Adipose tissue (tissue), 3 donors: ENCODE results near the gene BCL2L1. TPM values are rescaled to one million over a fixed set of nuclear protein-coding genes. Genes with fewer than 3 reads are reported as not detected.
"Not testable (repeated sequence)": the region's sequence is repeated elsewhere in the genome, so short reads cannot be mapped to it uniquely, and the experiment has no call there.

Source experiments
- H3K27ac ChIP-seq: one replicate; pipeline ENCODE4 v1.5.1; 2013; ENCODE audit warnings: low read depth, low read length
- WGBS, 3 donors: extraction: QIAGEN DNeasy Blood & Tissue Kit; methylation state at CpG; one replicate each; pipeline ENCODE4 v1.1.7; 2013; 5-methylcytosine and 5-hydroxymethylcytosine counted together
- polyA plus RNA-seq, 3 donors: library from polyadenylated mRNA; stranded (reverse); fragments of 200-250 nt; gene quantifications; one replicate each; pipeline ENCODE4 v1.2.3, GENCODE V29; 2013
- donor health status: healthy with polysubstance abuse.
- donor health status: Bipolar disorder and iron deficiency.
- donor health status: healthy.

Gene BCL2L1
- polyA plus RNA-seq, 3 donors: 30.8 to 64.4 (median 63.7) TPM

- not testable (repeated sequence) for H3K27ac ChIP-seq
- WGBS, 3 donors: 98 to 100% (median 98%) methylated on average over 2 of the region's 2 CpGs
Observed at GRCh38 chr20:31668944-31669343, 53.7 kb downstream of the BCL2L1 start.

- 59 to 81% (median 65%) methylated on average over 15 of the region's 15 CpGs for WGBS, 3 donors
Observed at GRCh38 chr20:31667315-31668285, 55.1 kb downstream of the BCL2L1 start.

GRCh38 chr20:31666258-31667042, 56.2 kb downstream of the BCL2L1 start:
- no peak overlapping the region for H3K27ac ChIP-seq
- 49 to 61% (median 56%) methylated on average over 7 of the region's 7 CpGs for WGBS, 3 donors

More at GRCh38 chr20:31667315-31668285, 55.1 kb downstream of the BCL2L1 start:
- H3K27ac ChIP-seq: no peak overlapping the region

- 95 to 99% (median 95%) methylated on average over 10 of the region's 10 CpGs for WGBS, 3 donors
Observed at GRCh38 chr20:31665753-31666152, 56.9 kb downstream of the BCL2L1 start.

GRCh38 chr20:31664696-31665354, 57.8 kb downstream of the BCL2L1 start:
- no peak overlapping the region for H3K27ac ChIP-seq
- 47 to 63% (median 62%) methylated on average over 2 of the region's 2 CpGs for WGBS, 3 donors

More at GRCh38 chr20:31665753-31666152, 56.9 kb downstream of the BCL2L1 start:
- H3K27ac ChIP-seq: no peak overlapping the region

- H3K27ac ChIP-seq: no peak overlapping the region
- 37 to 68% (median 55%) methylated on average over 11 of the region's 11 CpGs for WGBS, 3 donors
Observed at GRCh38 chr20:31663838-31664695, 58.6 kb downstream of the BCL2L1 start.

GRCh38 chr20:31663524-31663837, 59.2 kb downstream of the BCL2L1 start:
- H3K27ac ChIP-seq: no peak overlapping the region
- WGBS, 3 donors: 74 to 100% (median 87%) methylated on average over 2 of the region's 2 CpGs

GRCh38 chr20:31662372-31662854, 60.3 kb downstream of the BCL2L1 start:
- 68 to 76% (median 70%) methylated on average over 6 of the region's 6 CpGs for WGBS, 3 donors
- no peak overlapping the region for H3K27ac ChIP-seq

GRCh38 chr20:31661625-31662371, 60.9 kb downstream of the BCL2L1 start:
- H3K27ac ChIP-seq: no peak overlapping the region

GRCh38 chr20:31654534-31654933, 68.1 kb downstream of the BCL2L1 start:
- WGBS, 3 donors: 75 to 77% (median 75%) methylated on average over 5 of the region's 5 CpGs
- no peak overlapping the region for H3K27ac ChIP-seq

More at GRCh38 chr20:31661625-31662371, 60.9 kb downstream of the BCL2L1 start:
- WGBS, 3 donors: 5 to 7% (median 7%) methylated on average over 27 to 31 of the region's 31 CpGs

- WGBS, 3 donors: 46 to 60% (median 52%) methylated on average over 5 of the region's 5 CpGs
- H3K27ac ChIP-seq: no peak overlapping the region
Observed at GRCh38 chr20:31653561-31653960, 69.1 kb downstream of the BCL2L1 start.

GRCh38 chr20:31652917-31653396, 69.7 kb downstream of the BCL2L1 start:
- WGBS, 3 donors: 22 to 43% (median 31%) methylated on average over 5 of the region's 5 CpGs
- H3K27ac ChIP-seq: no peak overlapping the region

GRCh38 chr20:31648104-31648503, 74.6 kb downstream of the BCL2L1 start:
- not testable (repeated sequence) for H3K27ac ChIP-seq
- 79 to 84% (median 79%) methylated on average over 3 of the region's 3 CpGs for WGBS, 3 donors

GRCh38 chr20:31644701-31645100, 78.0 kb downstream of the BCL2L1 start:
- no peak overlapping the region for H3K27ac ChIP-seq
- WGBS, 3 donors: 60 to 76% (median 74%) methylated on average over 8 of the region's 8 CpGs

- H3K27ac ChIP-seq: no peak overlapping the region
- WGBS, 3 donors: 75 to 88% (median 85%) methylated on average over 4 of the region's 4 CpGs
Observed at GRCh38 chr20:31643522-31643921, 79.1 kb downstream of the BCL2L1 start.

GRCh38 chr20:31642837-31643236, 79.8 kb downstream of the BCL2L1 start:
- H3K27ac ChIP-seq: no peak overlapping the region
- WGBS, 3 donors: 52 to 88% (median 64%) methylated on average over 1 of the region's 1 CpG

GRCh38 chr20:31641391-31641790, 81.3 kb downstream of the BCL2L1 start:
- WGBS, 3 donors: 91 to 97% (median 94%) methylated on average over 6 of the region's 6 CpGs

More at GRCh38 chr20:31641391-31641790, 81.3 kb downstream of the BCL2L1 start:
- no peak overlapping the region for H3K27ac ChIP-seq
